ENCODE results near the gene CNTNAP4. TPM values are rescaled to one million over a fixed set of nuclear protein-coding genes. Genes with fewer than 3 reads are reported as not detected.

CNTNAP4 gene
- polyA plus RNA-seq, 1 donor, result 2.4 TPM

GRCh38 chr16:76387994-76388393 is 110.8 kb downstream of the CNTNAP4 start:
- 80% methylated on average over 1 of the region's 2 CpGs for WGBS (ENCODE audit: insufficient coverage, low lambda C conversion rate)
- H3K4me1 ChIP-seq (ENCODE audit: control insufficient read depth, insufficient read depth, low read length), result no peaks in the 10 kb centered on the region
- no peak overlapping the region for H3K27ac ChIP-seq (ENCODE audit: low read length)
- H3K27me3 ChIP-seq (ENCODE audit: control insufficient read depth, insufficient read depth, low read length), result no peaks in the 10 kb centered on the region
- no peak for DNase-seq
- no peaks in the 10 kb centered on the region for H3K9me3 ChIP-seq (ENCODE audit: control insufficient read depth, low read depth, low read length)
- H3K36me3 ChIP-seq (ENCODE audit: control insufficient read depth, insufficient read depth, low read length), result no peaks in the 10 kb centered on the region
- no peak overlapping the region for H3K4me3 ChIP-seq (ENCODE audit: low read length)

DNA sequence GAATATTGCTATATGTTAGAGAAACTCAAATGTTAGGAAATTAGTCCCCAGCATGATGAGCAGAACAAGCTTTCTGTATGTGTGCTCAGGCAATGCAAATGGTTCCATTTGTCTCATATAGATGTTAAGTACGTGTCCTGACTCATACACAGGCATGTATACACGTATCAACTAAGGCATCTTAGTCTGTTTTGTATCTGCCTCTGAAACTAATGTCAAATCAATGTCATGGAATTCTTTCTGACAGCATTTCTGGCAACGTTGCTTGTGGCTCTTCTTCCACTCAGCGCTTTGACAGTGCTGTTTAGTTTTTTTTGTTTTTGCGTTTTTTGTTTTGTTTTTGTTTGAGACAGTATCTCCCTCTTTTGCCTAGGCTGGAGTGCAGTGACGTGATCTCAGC is 111.9 kb downstream of the CNTNAP4 start:
- Histone ChIP-seq H3K4me1 (ENCODE audit: control insufficient read depth, insufficient read depth, low read length) (no peaks in the 10 kb centered on the region), H3K9me3 (ENCODE audit: control insufficient read depth, low read depth, low read length) (no peaks in the 10 kb centered on the region), H3K27me3 (ENCODE audit: control insufficient read depth, insufficient read depth, low read length) (no peaks in the 10 kb centered on the region), H3K27ac (ENCODE audit: low read length) (no peak overlapping the region), H3K4me3 (ENCODE audit: low read length) (no peak overlapping the region), H3K36me3 (ENCODE audit: control insufficient read depth, insufficient read depth, low read length) (no peaks in the 10 kb centered on the region)
- DNase-seq, result no peak
- WGBS (ENCODE audit: insufficient coverage, low lambda C conversion rate), result 80% methylated on average over 5 of the region's 6 CpGs

DNA sequence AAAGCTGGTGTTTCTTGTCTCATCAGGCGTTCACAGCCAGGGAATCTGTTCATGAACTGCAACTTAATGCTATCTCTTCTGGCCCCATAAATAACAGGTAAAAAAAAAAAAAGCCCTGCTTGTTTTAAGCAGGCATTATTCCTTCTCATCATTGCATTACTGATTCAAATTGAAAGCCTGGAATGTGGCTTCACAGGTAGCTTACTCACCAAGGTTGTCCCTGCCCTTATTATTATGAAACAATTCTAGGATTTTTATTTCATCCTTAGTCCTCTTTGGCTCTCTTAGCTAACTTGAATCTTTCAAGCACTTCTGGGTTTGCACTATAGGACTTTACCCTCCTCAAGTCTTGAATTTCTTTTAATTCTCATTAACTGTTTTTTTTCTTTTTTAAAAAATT is 113.3 kb downstream of the CNTNAP4 start:
- Histone ChIP-seq H3K27ac (ENCODE audit: low read length) (no peak overlapping the region), H3K9me3 (ENCODE audit: control insufficient read depth, low read depth, low read length) (no peaks in the 10 kb centered on the region), H3K27me3 (ENCODE audit: control insufficient read depth, insufficient read depth, low read length) (no peaks in the 10 kb centered on the region), H3K4me1 (ENCODE audit: control insufficient read depth, insufficient read depth, low read length) (no peaks in the 10 kb centered on the region), H3K36me3 (ENCODE audit: control insufficient read depth, insufficient read depth, low read length) (no peaks in the 10 kb centered on the region), H3K4me3 (ENCODE audit: low read length) (no peak overlapping the region)
- no peak for DNase-seq
- WGBS (ENCODE audit: insufficient coverage, low lambda C conversion rate), result no CpG with 5 or more reads among the region's 1 CpG

GRCh38 chr16:76396977-76397376 is 119.8 kb downstream of the CNTNAP4 start:
- H3K4me1 ChIP-seq (ENCODE audit: control insufficient read depth, insufficient read depth, low read length), result no peaks in the 10 kb centered on the region
- H3K9me3 ChIP-seq (ENCODE audit: control insufficient read depth, low read depth, low read length), result no peaks in the 10 kb centered on the region
- no peak overlapping the region for H3K4me3 ChIP-seq (ENCODE audit: low read length)
- DNase-seq, result peak in 1 of 2 donors; percentile 11
- no peaks in the 10 kb centered on the region for H3K27me3 ChIP-seq (ENCODE audit: control insufficient read depth, insufficient read depth, low read length)
- H3K36me3 ChIP-seq (ENCODE audit: control insufficient read depth, insufficient read depth, low read length), result no peaks in the 10 kb centered on the region
- H3K27ac ChIP-seq (ENCODE audit: low read length), result no peak overlapping the region
- WGBS (ENCODE audit: insufficient coverage, low lambda C conversion rate), result 67% methylated on average over 3 of the region's 4 CpGs

DNA sequence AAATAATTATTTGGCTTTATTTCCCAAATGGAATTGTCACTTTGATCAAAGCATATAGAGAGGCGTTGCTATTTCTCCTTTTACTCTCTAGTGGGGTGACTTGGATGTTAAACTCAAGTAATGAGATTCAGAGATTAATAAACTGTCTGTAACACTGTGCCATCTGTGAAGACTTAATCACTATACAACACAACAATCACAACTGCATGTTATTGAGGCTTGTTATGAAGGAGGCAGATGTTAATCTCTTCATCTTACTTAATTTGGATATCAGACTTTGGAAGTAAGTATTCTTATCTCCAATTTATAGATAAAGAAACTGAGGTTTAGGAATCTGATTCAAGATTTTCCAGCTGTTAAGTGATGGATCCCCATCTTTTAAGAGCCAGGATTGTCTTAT is 132.5 kb downstream of the CNTNAP4 start:
- Histone ChIP-seq H3K36me3 (ENCODE audit: control insufficient read depth, insufficient read depth, low read length) (no peaks in the 10 kb centered on the region), H3K9me3 (ENCODE audit: control insufficient read depth, low read depth, low read length) (no peaks in the 10 kb centered on the region), H3K4me1 (ENCODE audit: control insufficient read depth, insufficient read depth, low read length) (no peaks in the 10 kb centered on the region), H3K4me3 (ENCODE audit: low read length) (no peak overlapping the region), H3K27me3 (ENCODE audit: control insufficient read depth, insufficient read depth, low read length) (no peaks in the 10 kb centered on the region), H3K27ac (ENCODE audit: low read length) (no peak overlapping the region)
- 100% methylated on average over 1 of the region's 1 CpG for WGBS (ENCODE audit: insufficient coverage, low lambda C conversion rate)
- DNase-seq, result no peak

DNA sequence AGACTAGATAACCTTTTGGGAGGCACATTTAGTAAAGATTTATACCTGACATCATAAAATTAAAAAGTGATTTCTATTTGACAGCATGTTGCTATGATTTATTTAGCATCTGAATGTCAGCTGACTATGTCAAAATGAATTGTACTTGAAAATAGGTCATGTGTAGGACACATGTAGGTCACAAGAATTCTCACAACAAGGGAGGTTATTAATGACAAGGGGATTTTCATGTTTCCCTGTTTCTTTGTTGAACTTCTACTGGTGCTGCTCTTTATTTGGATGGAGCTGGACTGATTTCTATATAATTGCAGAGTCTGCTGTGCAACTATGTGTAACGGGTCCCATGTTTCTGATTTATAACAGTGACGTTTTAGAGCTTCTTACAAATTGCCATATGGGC is 144.4 kb downstream of the CNTNAP4 start:
- Histone ChIP-seq H3K36me3 (ENCODE audit: control insufficient read depth, insufficient read depth, low read length) (no peaks in the 10 kb centered on the region), H3K4me1 (ENCODE audit: control insufficient read depth, insufficient read depth, low read length) (no peaks in the 10 kb centered on the region), H3K27me3 (ENCODE audit: control insufficient read depth, insufficient read depth, low read length) (no peaks in the 10 kb centered on the region), H3K27ac (ENCODE audit: low read length) (no peak overlapping the region), H3K4me3 (ENCODE audit: low read length) (no peak overlapping the region), H3K9me3 (ENCODE audit: control insufficient read depth, low read depth, low read length) (no peaks in the 10 kb centered on the region)
- DNase-seq, result no peak
- WGBS (ENCODE audit: insufficient coverage, low lambda C conversion rate), result 100% methylated on average over 1 of the region's 2 CpGs

DNA sequence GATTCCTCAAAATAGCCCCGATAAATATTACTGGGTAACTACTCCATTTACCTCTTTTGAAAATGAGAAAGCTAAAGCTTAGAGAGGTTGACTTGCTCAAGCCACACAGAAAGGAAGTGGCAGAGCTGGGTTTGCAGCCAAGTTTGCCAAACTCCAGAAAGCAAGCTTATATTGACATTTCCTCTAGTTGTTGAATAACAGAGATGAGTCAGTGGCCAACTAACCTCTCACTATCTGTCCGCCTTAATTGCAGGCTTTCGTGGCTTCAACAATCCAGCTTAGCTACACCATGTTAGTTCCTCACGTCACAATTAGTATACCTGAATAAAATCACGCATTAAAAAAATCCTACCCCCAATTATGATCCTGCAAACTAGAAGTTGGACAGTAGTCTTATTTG is 151.7 kb downstream of the CNTNAP4 start:
- Histone ChIP-seq H3K4me1 (ENCODE audit: control insufficient read depth, insufficient read depth, low read length) (no peaks in the 10 kb centered on the region), H3K36me3 (ENCODE audit: control insufficient read depth, insufficient read depth, low read length) (no peaks in the 10 kb centered on the region), H3K9me3 (ENCODE audit: control insufficient read depth, low read depth, low read length) (no peaks in the 10 kb centered on the region), H3K27me3 (ENCODE audit: control insufficient read depth, insufficient read depth, low read length) (no peaks in the 10 kb centered on the region), H3K27ac (ENCODE audit: low read length) (no peak overlapping the region), H3K4me3 (ENCODE audit: low read length) (no peak overlapping the region)
- no CpG with 5 or more reads among the region's 5 CpGs for WGBS (ENCODE audit: insufficient coverage, low lambda C conversion rate)
- peak; percentile 18 to 53 for DNase-seq

DNA sequence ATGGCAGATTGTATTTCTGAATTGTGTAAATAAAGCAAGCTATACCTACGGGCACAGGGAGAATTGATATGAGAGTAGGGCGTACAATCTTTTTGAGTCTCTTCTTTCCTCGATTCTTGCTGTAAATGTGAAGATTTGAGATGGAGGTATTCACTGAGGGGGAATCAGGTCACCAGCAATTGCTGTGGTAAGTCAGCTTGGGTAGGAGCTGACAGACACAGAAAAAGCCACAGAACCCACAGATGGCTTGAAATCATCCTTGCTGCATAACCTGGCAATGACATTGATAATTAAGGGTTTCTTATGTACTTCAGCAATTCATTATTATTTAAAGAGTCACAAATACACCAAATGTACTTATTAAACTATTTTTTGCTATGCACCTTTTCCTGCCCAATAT is 164.2 kb downstream of the CNTNAP4 start:
- H3K4me1 ChIP-seq (ENCODE audit: control insufficient read depth, insufficient read depth, low read length), result peaks cover 3% of the 10 kb centered on the region
- no peak overlapping the region for H3K4me3 ChIP-seq (ENCODE audit: low read length)
- H3K27ac ChIP-seq (ENCODE audit: low read length), result no peak overlapping the region
- DNase-seq, result no peak
- H3K27me3 ChIP-seq (ENCODE audit: control insufficient read depth, insufficient read depth, low read length), result no peaks in the 10 kb centered on the region
- H3K9me3 ChIP-seq (ENCODE audit: control insufficient read depth, low read depth, low read length), result no peaks in the 10 kb centered on the region
- no peaks in the 10 kb centered on the region for H3K36me3 ChIP-seq (ENCODE audit: control insufficient read depth, insufficient read depth, low read length)
- WGBS (ENCODE audit: insufficient coverage, low lambda C conversion rate), result 60% methylated on average over 1 of the region's 3 CpGs

DNA sequence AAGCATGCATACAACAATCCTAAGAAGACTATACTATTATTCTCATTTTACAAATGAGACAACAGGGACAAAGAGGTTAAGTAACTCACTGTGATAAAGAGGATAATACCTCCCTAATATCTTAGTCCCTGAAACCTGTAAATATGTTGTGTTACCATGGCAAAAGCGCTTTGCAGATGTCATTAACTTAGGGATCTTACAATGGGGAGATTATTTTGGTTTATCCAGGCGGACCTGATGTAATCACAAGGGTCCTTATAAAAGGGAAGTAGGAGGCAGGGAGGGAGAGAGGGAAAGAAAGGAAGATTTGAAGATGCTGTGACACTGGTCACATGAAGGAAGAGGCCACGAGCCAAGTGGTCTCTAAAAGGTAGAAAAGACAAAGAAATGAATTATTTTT is 164.7 kb downstream of the CNTNAP4 start:
- H3K4me3 ChIP-seq (ENCODE audit: low read length), result no peak overlapping the region
- no peaks in the 10 kb centered on the region for H3K9me3 ChIP-seq (ENCODE audit: control insufficient read depth, low read depth, low read length)
- no peak overlapping the region for H3K27ac ChIP-seq (ENCODE audit: low read length)
- no peaks in the 10 kb centered on the region for H3K27me3 ChIP-seq (ENCODE audit: control insufficient read depth, insufficient read depth, low read length)
- H3K36me3 ChIP-seq (ENCODE audit: control insufficient read depth, insufficient read depth, low read length), result no peaks in the 10 kb centered on the region
- WGBS (ENCODE audit: insufficient coverage, low lambda C conversion rate), result 92% methylated on average over 3 of the region's 3 CpGs
- H3K4me1 ChIP-seq (ENCODE audit: control insufficient read depth, insufficient read depth, low read length), result peaks cover 3% of the 10 kb centered on the region
- DNase-seq, result no peak

DNA sequence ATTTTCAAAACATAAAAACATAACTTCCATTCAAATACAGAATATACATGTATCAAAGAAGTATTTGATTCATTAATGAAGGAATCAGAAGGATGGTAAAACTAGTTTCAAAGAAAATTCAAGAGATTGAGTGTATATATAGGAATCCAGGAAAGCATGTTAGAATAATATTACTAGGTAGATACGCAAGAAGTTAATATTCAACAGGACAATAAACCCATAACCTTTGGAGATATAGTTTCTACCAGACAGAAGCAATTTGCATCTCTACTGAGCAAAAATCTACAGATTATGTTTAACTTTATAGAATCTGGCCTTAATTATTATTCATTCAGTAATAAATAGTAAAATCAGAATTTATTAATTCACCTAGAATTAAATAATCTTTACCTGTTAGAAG is 166.8 kb downstream of the CNTNAP4 start:
- H3K36me3 ChIP-seq (ENCODE audit: control insufficient read depth, insufficient read depth, low read length), result no peaks in the 10 kb centered on the region
- H3K4me3 ChIP-seq (ENCODE audit: low read length), result no peak overlapping the region
- H3K27me3 ChIP-seq (ENCODE audit: control insufficient read depth, insufficient read depth, low read length), result no peaks in the 10 kb centered on the region
- H3K4me1 ChIP-seq (ENCODE audit: control insufficient read depth, insufficient read depth, low read length), result peaks cover 3% of the 10 kb centered on the region
- WGBS (ENCODE audit: insufficient coverage, low lambda C conversion rate), result 33% methylated on average over 1 of the region's 1 CpG
- no peaks in the 10 kb centered on the region for H3K9me3 ChIP-seq (ENCODE audit: control insufficient read depth, low read depth, low read length)
- peak overlapping the region; percentile 33 for H3K27ac ChIP-seq (ENCODE audit: low read length)
- DNase-seq, result peak; percentile 4 to 61

DNA sequence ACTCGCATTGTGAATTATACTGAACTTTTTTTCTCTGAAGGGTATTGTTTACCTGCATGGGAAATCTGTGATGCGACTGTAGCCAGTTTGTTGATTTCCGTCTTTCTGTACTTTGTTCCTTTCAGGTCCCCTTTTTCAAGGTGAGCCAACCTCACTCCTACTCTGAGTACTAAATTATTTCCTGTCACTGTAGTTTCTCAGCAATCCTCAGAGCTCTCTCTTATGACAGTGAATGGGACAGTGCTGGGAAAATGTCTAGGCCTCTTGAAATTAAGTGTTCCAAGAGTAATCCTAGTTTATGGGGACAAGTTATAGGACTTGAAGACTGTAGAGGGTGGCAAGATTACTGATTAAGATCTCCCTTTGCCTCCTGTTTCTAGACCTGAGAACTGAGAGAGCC is 167.6 kb downstream of the CNTNAP4 start:
- 20% methylated on average over 1 of the region's 3 CpGs for WGBS (ENCODE audit: insufficient coverage, low lambda C conversion rate)

More for the DNA sequence above, 167.6 kb downstream of the CNTNAP4 start:
- Histone ChIP-seq H3K9me3 (ENCODE audit: control insufficient read depth, low read depth, low read length) (no peaks in the 10 kb centered on the region), H3K4me1 (ENCODE audit: control insufficient read depth, insufficient read depth, low read length) (peaks cover 3% of the 10 kb centered on the region), H3K4me3 (ENCODE audit: low read length) (no peak overlapping the region), H3K36me3 (ENCODE audit: control insufficient read depth, insufficient read depth, low read length) (no peaks in the 10 kb centered on the region), H3K27me3 (ENCODE audit: control insufficient read depth, insufficient read depth, low read length) (no peaks in the 10 kb centered on the region), H3K27ac (ENCODE audit: low read length) (peak overlapping the region; percentile 4)
- peak; percentile 17 to 71 for DNase-seq

All from large intestine (tissue), 3 donors.